K562 (cell line): Measurements from ENCODE around the gene ISOC1. TPM values are rescaled to one million over a fixed set of nuclear protein-coding genes. Genes with fewer than 3 reads are reported as not detected.

Source experiments
- CBX5 ChIP-seq: IDR thresholded peaks from 2 replicates; pipeline ENCODE4 v1.6.1; 2014; ENCODE audit warnings: low read depth, borderline replicate concordance
- CCNT2 ChIP-seq: IDR thresholded peaks from 2 replicates; pipeline ENCODE4 v1.6.1; 2011; ENCODE audit warnings: borderline replicate concordance, low read depth, mild to moderate bottlenecking, moderate library complexity, mixed read lengths, low read length; ENCODE audit not compliant: insufficient read length; ENCODE audit errors: extremely low read depth
- DACH1 ChIP-seq: fragments of 450-650 bp; IDR thresholded peaks from 2 replicates; pipeline ENCODE4 v1.6.1; 2018; ENCODE audit not compliant: partially characterized antibody
- ERF ChIP-seq: fragments of 450-650 bp; formaldehyde crosslinking; IDR thresholded peaks from 2 replicates; pipeline ENCODE4 v1.4.0; 2020; ENCODE audit warnings: mild to moderate bottlenecking, mixed read lengths
- IRF9 ChIP-seq: fragments of 450-650 bp; IDR thresholded peaks from 2 replicates; pipeline ENCODE4 v1.6.1; 2016; ENCODE audit warnings: missing biosample characterization, missing genetic modification characterization
- JUND ChIP-seq, 2 experiments: IDR thresholded peaks; 2 replicates in 1 of 2; 3 replicates in 1 of 2; pipeline ENCODE4 v1.6.1; 2011; ENCODE audit warnings: borderline replicate concordance in 2 of 2, low read depth in 2 of 2, low read length in 2 of 2, improper control_type of control experiment in 1 of 2, missing biosample characterization in 1 of 2, missing genetic modification characterization in 1 of 2, missing genetic modification reagents in 1 of 2
- MGA ChIP-seq: fragments of 450-650 bp; IDR thresholded peaks from 2 replicates; pipeline ENCODE4 v1.6.1; 2016; ENCODE audit warnings: mild to moderate bottlenecking, moderate library complexity
- RBBP5 ChIP-seq: fragments of 200-600 bp; sonication (generic); IDR thresholded peaks from 2 replicates; pipeline ENCODE4 v1.6.1; 2012; ENCODE audit warnings: borderline replicate concordance, mild to moderate bottlenecking, low read length, control low read depth, inconsistent platforms; ENCODE audit not compliant: insufficient read depth, poor library complexity, severe bottlenecking
- SAFB ChIP-seq: fragments of 200-400 bp; formaldehyde crosslinking; IDR thresholded peaks from 2 replicates; pipeline ENCODE4 v1.6.1; 2017; ENCODE audit warnings: low read depth, low read length, borderline replicate concordance
- USF2 ChIP-seq: sonication (generic); formaldehyde crosslinking; IDR thresholded peaks from 2 replicates; pipeline ENCODE4 v1.5.0; 2020; ENCODE audit warnings: missing genetic modification reagents
- ZNF699 ChIP-seq: fragments of 250-450 bp; sonication (Bioruptor Pico); IDR thresholded peaks from 2 replicates; pipeline ENCODE4 v1.8.0; 2021; ENCODE audit warnings: mild to moderate bottlenecking, moderate library complexity; ENCODE audit not compliant: insufficient replicate concordance
- polyA plus RNA-seq, 8 experiments: library from polyadenylated mRNA; depleted of rRNA in 4 of 8; stranded (reverse) in 5 of 8; unstranded in 3 of 8; fragments of >200 nt; fragmentation: Nextera tagmentation in 2 of 8; fragmentation: Illumina TruSeq in 1 of 8; extraction: Ambion mirVana in 2 of 8; extraction: Trizol in 1 of 8; gene quantifications; 2 replicates each; pipeline versions ENCODE4 v1.2.1 to v1.2.3, GENCODE V29; 2011 to 2014; ENCODE audit warnings: inconsistent platforms in 1 of 8, missing spikeins in 1 of 8
- total RNA-seq, 7 experiments: library from RNA; depleted of rRNA in 6 of 7; stranded (reverse); fragments of >200 nt in 6 of 7; fragmentation: Illumina TruSeq in 2 of 7; extraction: Trizol in 2 of 7; gene quantifications; 2 replicates each; pipeline versions ENCODE4 v1.2.1 to v1.2.3, GENCODE V29; 2011 to 2021; ENCODE audit warnings: low replicate concordance in 1 of 7

ISOC1 gene
- total and polyA plus RNA-seq, 9 of the 15 experiments (the other 6 are each of a cell fraction or from before 2014, with no cell fraction given) = 14.0 to 67.9 (median 51.3) TPM

GRCh38 chr5:129094924-129095899, 663 bp downstream of the ISOC1 start (continued):
- TF ChIP-seq MGA (peak; percentile 53), CBX5 (no peak), CCNT2 (peak; percentile 6), USF2 (CRISPR knock-in tag) (0 out of 2 replicates have a peak, but pooled peaks have one; percentile 10), DACH1 (peak; percentile 76), SAFB (peak; percentile 57; the same call in 1 of the 2 replicates), IRF9 (tag) (no peak), JUND (IDR thresholded peaks at IDR 0.05; ENCODE audit: borderline replicate concordance, low read depth, low read length) (no peak), JUND (tag; IDR thresholded peaks at IDR 0.05; ENCODE audit: borderline replicate concordance, low read depth, low read length) (no peak), RBBP5 (peak; percentile 66), ERF (peak; percentile 47; the same call in 1 of the 2 replicates), ZNF699 (CRISPR knock-in tag) (no peak)
